Right cardiac atrium (tissue), 5 donors: Measurements from ENCODE around the gene SAXO1. TPM values are rescaled to one million over a fixed set of nuclear protein-coding genes. Genes with fewer than 3 reads are reported as not detected.
"Not testable (repeated sequence)": the region's sequence is repeated elsewhere in the genome, so short reads cannot be mapped to it uniquely, and the experiment has no call there.

ENCODE experiments used
- ATAC-seq, 2 donors: fragments of 200-7000 bp; cut with Tn5 transposase; one replicate each; pipeline versions ENCODE4 v1.8.0 to v1.9.1; 2020; ENCODE audit warnings: moderate library complexity in 2 of 2, mild to moderate bottlenecking in 1 of 2
- DNase-seq, 3 donors: peaks; one replicate each; pipeline ENCODE4 v3.0.0-alpha.2; 2020
- H3K27ac ChIP-seq: one replicate; pipeline ENCODE4 v1.5.1; 2013; ENCODE audit warnings: mild to moderate bottlenecking, low read length, control low read depth, moderate library complexity
- H3K27me3 ChIP-seq: one replicate; pipeline ENCODE4 v1.6.1; 2013; ENCODE audit not compliant: control insufficient read depth, insufficient read depth
- H3K4me1 ChIP-seq: one replicate; pipeline ENCODE4 v1.6.1; 2013; ENCODE audit warnings: low read length; ENCODE audit not compliant: control insufficient read depth, insufficient read depth
- H3K4me3 ChIP-seq: one replicate; pipeline ENCODE4 v1.5.1; 2013; ENCODE audit warnings: low read length, control low read depth
- H3K9me3 ChIP-seq: one replicate; pipeline ENCODE4 v1.6.1; 2013; ENCODE audit warnings: low read length; ENCODE audit not compliant: control insufficient read depth
- WGBS: extraction: QIAGEN DNeasy Blood & Tissue Kit; methylation state at CpG from one replicate; pipeline ENCODE4 v1.1.7; 2013; 5-methylcytosine and 5-hydroxymethylcytosine counted together
- intact Hi-C, 4 donors: fragments of 100-400 bp; cut with DNase I; formaldehyde crosslinking; loops; one replicate each; pipeline versions ENCODE4 v1.11.0 to v1.14.0; 2022 to 2023
- polyA plus RNA-seq: library from polyadenylated mRNA; stranded (reverse); fragments of 200-250 nt; gene quantifications from one replicate; pipeline ENCODE4 v1.2.3, GENCODE V29; 2013
- total RNA-seq, 4 donors: library from RNA; stranded (reverse); fragmentation: NEBNext Ultra II Directional; extraction: Animal tissue kit (Norgen Biotek cat#: 25700); gene quantifications; one replicate each; pipeline ENCODE4 v1.2.1, GENCODE V29; 2021
- donor health status: healthy with polysubstance abuse.
- donor health status: DM: no; HTN: yes; CAD: no.
- donor health status: DM: no; HTN: no; CAD: no.
- donor health status: DM: no; HTN: yes; CAD: no; lungs with severe emphysema.
- donor health status: DM: yes; HTN: yes; CAD: no.

SAXO1 gene
- total and polyA plus RNA-seq, 5 donors, result not detected

GRCh38 chr9:18997151-18997550, 35.9 kb downstream of the SAXO1 start:
- intact Hi-C loops, result no loop called here
- ATAC-seq, result no peak
- Histone ChIP-seq H3K4me1 (no peaks in the 10 kb centered on the region), H3K4me3 (no peak overlapping the region), H3K27me3 (no peaks in the 10 kb centered on the region), H3K27ac (no peak overlapping the region), H3K9me3 (no peaks in the 10 kb centered on the region)
- no peak for DNase-seq
- WGBS, result 68% methylated on average over 2 of the region's 2 CpGs

DNA sequence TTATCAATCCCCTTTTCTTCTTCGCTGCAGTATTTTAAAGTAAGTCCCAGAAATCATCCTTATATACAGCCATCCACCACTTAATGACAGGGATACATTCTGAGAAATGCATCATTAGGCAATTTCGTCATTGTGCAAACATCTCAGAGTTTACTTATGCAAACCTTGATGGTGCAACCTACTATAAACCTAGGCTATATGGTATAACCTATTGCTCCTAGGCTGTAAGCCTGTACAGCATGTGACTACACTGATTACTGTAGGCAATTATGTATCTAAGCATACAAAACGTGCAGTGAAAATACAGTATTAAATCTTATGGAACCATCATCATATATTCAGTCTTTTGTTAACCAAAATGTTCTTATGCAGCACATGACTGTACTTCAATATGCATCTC, 36.8 kb downstream of the SAXO1 start:
- H3K27ac ChIP-seq, result no peak overlapping the region
- ATAC-seq, result no peak
- no peaks in the 10 kb centered on the region for H3K4me1 ChIP-seq
- intact Hi-C loops, result no loop called here
- no peak for DNase-seq
- no peaks in the 10 kb centered on the region for H3K9me3 ChIP-seq
- H3K4me3 ChIP-seq, result no peak overlapping the region
- H3K27me3 ChIP-seq, result no peaks in the 10 kb centered on the region
- WGBS, result 66% methylated on average over 3 of the region's 3 CpGs

- WGBS, result 78% methylated on average over 10 of the region's 10 CpGs
- no peak overlapping the region for H3K4me3 ChIP-seq
- H3K27me3 ChIP-seq, result no peaks in the 10 kb centered on the region
- ATAC-seq (no peak), DNase-seq (no peak)
- no peaks in the 10 kb centered on the region for H3K9me3 ChIP-seq
- H3K4me1 ChIP-seq, result no peaks in the 10 kb centered on the region
- H3K27ac ChIP-seq, result no peak overlapping the region
- intact Hi-C loops, result no loop called here
Measured at GRCh38 chr9:18994263-18994916, 38.6 kb downstream of the SAXO1 start.

DNA sequence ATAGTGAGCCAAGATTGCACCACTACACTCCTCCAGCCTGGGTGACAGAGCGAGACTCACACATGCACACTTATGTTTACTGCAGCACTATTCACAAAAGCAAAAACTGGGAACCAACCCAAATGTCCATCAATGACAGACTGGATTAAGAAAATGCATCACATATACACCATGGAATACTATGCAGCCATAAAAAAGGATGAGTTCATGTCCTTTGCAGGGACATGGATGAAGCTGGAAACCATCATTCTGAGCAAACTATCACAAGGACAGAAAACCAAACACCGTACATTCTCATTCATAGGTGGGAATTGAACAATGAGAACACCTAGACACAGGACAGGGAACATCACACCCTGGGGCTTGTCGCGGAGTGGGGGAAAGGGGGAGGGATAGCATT, 41.8 kb downstream of the SAXO1 start:
- H3K27me3 ChIP-seq, H3K4me1 ChIP-seq, ATAC-seq, H3K27ac ChIP-seq, H3K4me3 ChIP-seq, intact Hi-C loops, DNase-seq, H3K9me3 ChIP-seq: not testable (repeated sequence)
- 98% methylated on average over 4 of the region's 4 CpGs for WGBS

DNA sequence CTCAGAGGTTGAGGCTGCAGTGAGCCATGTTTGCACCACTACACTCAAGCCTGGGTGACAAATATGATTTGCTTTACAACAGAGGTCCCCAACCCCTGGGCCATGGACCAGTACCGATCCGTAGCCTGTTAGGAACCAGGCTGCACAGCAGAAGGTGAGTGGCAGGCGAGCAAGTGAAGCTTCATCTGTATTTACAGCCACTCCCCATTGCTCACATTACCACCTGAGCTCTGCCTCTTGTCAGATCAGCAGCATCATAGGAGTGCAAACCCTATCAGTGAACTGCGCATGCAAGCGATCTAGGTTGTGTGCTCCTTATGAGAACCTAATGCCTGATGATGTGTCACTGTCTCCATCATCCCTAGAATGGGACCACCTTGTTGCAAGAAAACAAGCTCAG, 42.5 kb downstream of the SAXO1 start:
- Histone ChIP-seq H3K9me3 (no peaks in the 10 kb centered on the region), H3K27me3 (no peaks in the 10 kb centered on the region), H3K27ac (no peak overlapping the region), H3K4me3 (no peak overlapping the region), H3K4me1 (no peaks in the 10 kb centered on the region)
- intact Hi-C loops, result no loop called here
- 90% methylated on average over 5 of the region's 5 CpGs for WGBS
- DNase-seq (no peak), ATAC-seq (no peak)

DNA sequence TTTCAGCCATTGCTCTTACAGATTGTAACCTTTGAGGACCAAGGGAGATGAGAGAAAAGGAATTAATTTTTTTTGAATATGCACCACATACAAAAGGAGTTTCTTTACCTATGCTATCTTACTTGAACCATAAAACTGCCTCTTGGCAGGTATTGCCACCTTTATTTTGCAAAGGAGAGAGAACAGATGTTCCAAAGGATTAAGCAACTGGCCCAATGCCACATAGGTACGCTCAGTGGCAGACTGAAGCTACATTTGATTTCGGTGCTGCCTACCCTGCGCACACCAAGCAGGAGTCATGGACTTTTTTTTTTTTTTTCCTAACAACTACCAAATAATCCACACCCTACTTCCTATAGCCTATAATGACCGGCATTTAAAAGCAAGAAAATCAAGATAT, 43.1 kb downstream of the SAXO1 start:
- Histone ChIP-seq H3K4me1 (no peaks in the 10 kb centered on the region), H3K27ac (no peak overlapping the region), H3K4me3 (no peak overlapping the region), H3K9me3 (no peaks in the 10 kb centered on the region), H3K27me3 (no peaks in the 10 kb centered on the region)
- no peak for ATAC-seq
- WGBS, result 96% methylated on average over 4 of the region's 4 CpGs
- intact Hi-C loops, result no loop called here
- no peak for DNase-seq

GRCh38 chr9:18989097-18989496, 43.9 kb downstream of the SAXO1 start:
- Histone ChIP-seq H3K4me3 (no peak overlapping the region), H3K4me1 (no peaks in the 10 kb centered on the region), H3K9me3 (no peaks in the 10 kb centered on the region), H3K27me3 (no peaks in the 10 kb centered on the region), H3K27ac (no peak overlapping the region)
- 82% methylated on average over 2 of the region's 2 CpGs for WGBS
- no peak for DNase-seq
- no peak for ATAC-seq
- intact Hi-C loops, result no loop called here

DNA sequence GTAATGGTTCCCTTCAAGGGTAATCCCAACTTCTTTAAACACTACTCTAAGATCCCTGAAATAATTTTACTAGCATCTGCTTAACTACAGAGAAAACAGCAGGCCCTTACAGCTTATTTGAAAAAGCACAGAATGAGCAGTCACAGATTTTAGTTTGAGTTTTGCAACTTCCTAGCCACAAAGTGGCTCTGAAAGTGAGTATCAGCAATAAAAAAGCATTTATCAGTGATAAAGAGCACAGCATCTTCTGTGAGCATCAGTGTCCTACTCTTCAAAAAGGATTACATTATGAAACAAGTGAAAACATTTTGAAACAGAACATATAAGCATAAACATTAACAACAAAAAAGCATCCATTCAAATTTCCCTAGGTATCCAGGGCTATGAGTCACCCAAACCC, 45.0 kb downstream of the SAXO1 start:
- Histone ChIP-seq H3K27ac (no peak overlapping the region), H3K27me3 (no peaks in the 10 kb centered on the region), H3K4me3 (no peak overlapping the region), H3K4me1 (no peaks in the 10 kb centered on the region), H3K9me3 (no peaks in the 10 kb centered on the region)
- no peak for DNase-seq
- intact Hi-C loops, result no loop called here
- no peak for ATAC-seq

DNA sequence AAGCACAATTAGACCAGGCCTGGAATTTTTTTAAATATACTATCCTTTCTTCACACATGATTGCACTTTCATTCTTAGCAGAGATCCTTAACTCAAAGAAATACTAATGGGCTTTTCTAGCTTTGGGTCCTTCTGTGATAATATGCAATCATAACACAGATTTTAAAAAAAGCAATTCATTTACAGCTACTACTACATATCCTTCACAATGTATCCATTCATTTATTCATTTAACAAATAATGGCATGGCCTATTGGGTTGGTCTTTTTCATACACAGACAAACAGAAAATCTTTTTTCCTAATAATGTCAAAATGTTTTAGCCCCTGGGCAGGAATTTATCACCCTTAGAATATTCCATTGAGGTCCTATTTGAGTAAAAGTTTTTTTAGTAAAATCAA, 47.0 kb downstream of the SAXO1 start:
- Histone ChIP-seq H3K27me3 (no peaks in the 10 kb centered on the region), H3K9me3 (no peaks in the 10 kb centered on the region), H3K4me3 (no peak overlapping the region), H3K27ac (no peak overlapping the region), H3K4me1 (no peaks in the 10 kb centered on the region)
- intact Hi-C loops, result no loop called here
- DNase-seq, result no peak
- ATAC-seq, result no peak

- Histone ChIP-seq H3K4me1 (no peaks in the 10 kb centered on the region), H3K4me3 (no peak overlapping the region), H3K9me3 (no peaks in the 10 kb centered on the region), H3K27ac (no peak overlapping the region), H3K27me3 (no peaks in the 10 kb centered on the region)
- intact Hi-C loops, result no loop called here
- no peak for DNase-seq
- WGBS, result 75% methylated on average over 6 of the region's 6 CpGs
- no peak for ATAC-seq
Measured at GRCh38 chr9:18985464-18985951, 47.5 kb downstream of the SAXO1 start.

GRCh38 chr9:18982262-18982620, 50.8 kb downstream of the SAXO1 start:
- Histone ChIP-seq H3K27ac (no peak overlapping the region), H3K27me3 (no peaks in the 10 kb centered on the region), H3K4me3 (no peak overlapping the region), H3K9me3 (no peaks in the 10 kb centered on the region), H3K4me1 (no peaks in the 10 kb centered on the region)
- WGBS, result 69% methylated on average over 5 of the region's 5 CpGs
- intact Hi-C loops, result no loop called here
- DNase-seq, result peak in 1 of 3 donors; percentile 19
- ATAC-seq, result no peak
